Gastroesophageal sphincter (tissue), 4 donors: ENCODE data around the gene MS4A4A. TPM values are rescaled to one million over a fixed set of nuclear protein-coding genes. Genes with fewer than 3 reads are reported as not detected.
"Not testable (repeated sequence)": the region's sequence is repeated elsewhere in the genome, so short reads cannot be mapped to it uniquely, and the experiment has no call there.

ENCODE experiments used
- ATAC-seq: fragments of 150-250 bp; one replicate; pipeline ENCODE4 v1.9.1; 2016; ENCODE audit warnings: mild to moderate bottlenecking, moderate library complexity
- H3K27ac ChIP-seq, 4 donors: fragments of 200-600 bp; sonication (generic) in 3 of 4; 1 replicate in 3 of 4; 2 replicates in 1 of 4; pipeline ENCODE4 v1.5.1; 2016 to 2019
- H3K27me3 ChIP-seq: fragments of 200-600 bp; sonication (generic); one replicate; pipeline ENCODE4 v1.5.1; 2019
- H3K36me3 ChIP-seq, 2 donors: fragments of 200-600 bp; sonication (generic); one replicate each; pipeline ENCODE4 v1.5.1; 2019; ENCODE audit warnings: control low read depth in 1 of 2
- H3K4me1 ChIP-seq, 3 donors: fragments of 200-600 bp; sonication (generic); 1 replicate in 2 of 3; 2 replicates in 1 of 3; pipeline ENCODE4 v1.5.1; 2016 to 2019; ENCODE audit warnings: control low read depth in 2 of 3
- H3K4me3 ChIP-seq, 2 donors: fragments of 200-600 bp; sonication (generic); one replicate each; pipeline ENCODE4 v1.5.1; 2019; ENCODE audit warnings: mild to moderate bottlenecking in 1 of 2, moderate library complexity in 1 of 2
- H3K9me3 ChIP-seq, 3 donors: fragments of 200-600 bp; sonication (generic); one replicate each; pipeline ENCODE4 v1.5.1; 2017 to 2019; ENCODE audit warnings: control low read depth in 2 of 3
- EP300 ChIP-seq: sonication (generic); formaldehyde crosslinking; IDR thresholded peaks from one replicate; pipeline ENCODE4 v1.6.1; 2017; ENCODE audit warnings: antibody characterized with exemption, mild to moderate bottlenecking
- POLR2A ChIP-seq, 2 donors: fragments of 450-650 bp; IDR thresholded peaks; one replicate each; pipeline ENCODE4 v1.6.1; 2017; ENCODE audit warnings: antibody characterized with exemption in 2 of 2, mild to moderate bottlenecking in 2 of 2, moderate library complexity in 1 of 2
- POLR2AphosphoS5 ChIP-seq: sonication (generic); formaldehyde crosslinking; IDR thresholded peaks from one replicate; pipeline ENCODE4 v1.6.1; 2017; ENCODE audit warnings: antibody characterized with exemption
- WGBS, 2 donors: methylation state at CpG; one replicate each; pipeline ENCODE4 v1.1.5; 2018; ENCODE audit warnings: low coverage in 1 of 2; 5-methylcytosine and 5-hydroxymethylcytosine counted together
- total RNA-seq, 4 donors: library from RNA; depleted of rRNA; stranded (reverse); fragments of >200 nt; gene quantifications; one replicate each; pipeline ENCODE4 v1.1.0, GENCODE V29; 2016
- TF ChIP-seq, protein P1 (sequence below), 4 experiments: fragments of 200-600 bp in 2 of 4; fragments of 450-650 bp in 2 of 4; sonication (generic) in 1 of 4; IDR thresholded peaks; one replicate each; pipeline ENCODE4 v1.5.1; 2017 to 2019; ENCODE audit warnings: antibody characterized with exemption in 4 of 4, mild to moderate bottlenecking in 2 of 4, moderate library complexity in 2 of 4

The MS4A4A gene
- total RNA-seq, 4 donors from 2014 or later: 10.5 to 65.7 (median 25.8) TPM

GRCh38 chr11:60281485-60281884 is 1.0 kb downstream of the MS4A4A start:
- no peaks in the 10 kb centered on the region for H3K27me3 ChIP-seq
- peak overlapping the region in 1 of 4 donors; percentile 44 for H3K27ac ChIP-seq
- peak overlapping the region in 1 of 2 donors; percentile 31 for H3K4me3 ChIP-seq
- no peaks in the 10 kb centered on the region for H3K4me1 ChIP-seq
- TF ChIP-seq, protein P1, sequence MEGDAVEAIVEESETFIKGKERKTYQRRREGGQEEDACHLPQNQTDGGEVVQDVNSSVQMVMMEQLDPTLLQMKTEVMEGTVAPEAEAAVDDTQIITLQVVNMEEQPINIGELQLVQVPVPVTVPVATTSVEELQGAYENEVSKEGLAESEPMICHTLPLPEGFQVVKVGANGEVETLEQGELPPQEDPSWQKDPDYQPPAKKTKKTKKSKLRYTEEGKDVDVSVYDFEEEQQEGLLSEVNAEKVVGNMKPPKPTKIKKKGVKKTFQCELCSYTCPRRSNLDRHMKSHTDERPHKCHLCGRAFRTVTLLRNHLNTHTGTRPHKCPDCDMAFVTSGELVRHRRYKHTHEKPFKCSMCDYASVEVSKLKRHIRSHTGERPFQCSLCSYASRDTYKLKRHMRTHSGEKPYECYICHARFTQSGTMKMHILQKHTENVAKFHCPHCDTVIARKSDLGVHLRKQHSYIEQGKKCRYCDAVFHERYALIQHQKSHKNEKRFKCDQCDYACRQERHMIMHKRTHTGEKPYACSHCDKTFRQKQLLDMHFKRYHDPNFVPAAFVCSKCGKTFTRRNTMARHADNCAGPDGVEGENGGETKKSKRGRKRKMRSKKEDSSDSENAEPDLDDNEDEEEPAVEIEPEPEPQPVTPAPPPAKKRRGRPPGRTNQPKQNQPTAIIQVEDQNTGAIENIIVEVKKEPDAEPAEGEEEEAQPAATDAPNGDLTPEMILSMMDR (IDR thresholded peaks at IDR 0.05): no peak
- TF ChIP-seq POLR2AphosphoS5 (no peak), EP300 (no peak), POLR2A (IDR thresholded peaks at IDR 0.05) (no peak)
- no peaks in the 10 kb centered on the region for H3K9me3 ChIP-seq
- no peak for ATAC-seq
- WGBS, 2 donors: 27 to 66% methylated on average over 2 of the region's 2 CpGs
- H3K36me3 ChIP-seq: no peaks in the 10 kb centered on the region

DNA sequence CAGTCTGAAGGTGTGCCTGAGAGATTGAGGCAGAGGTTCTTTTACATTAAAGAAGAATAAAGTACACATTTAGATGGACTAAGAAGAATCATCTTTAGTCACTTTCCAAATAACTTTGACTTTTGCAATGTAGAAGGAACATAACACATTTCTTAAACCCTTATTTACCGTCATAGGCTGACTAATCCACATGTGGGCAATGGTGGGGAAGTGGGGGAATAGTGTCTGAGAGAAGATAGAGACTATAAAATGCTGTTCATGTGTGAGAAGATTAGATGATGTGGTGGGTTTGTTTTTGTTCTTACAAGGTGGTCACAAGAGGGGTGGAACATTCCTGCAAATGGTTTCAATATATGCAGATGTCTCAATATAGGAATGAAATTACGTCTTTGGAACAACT is 1.8 kb downstream of the MS4A4A start:
- TF ChIP-seq, protein P1 (IDR thresholded peaks at IDR 0.05): no peak
- no peak for TF ChIP-seq POLR2AphosphoS5
- no peak for TF ChIP-seq EP300
- TF ChIP-seq POLR2A (IDR thresholded peaks at IDR 0.05): no peak
- Histone ChIP-seq H3K27ac (no peak overlapping the region), H3K27me3 (no peaks in the 10 kb centered on the region), H3K36me3 (no peaks in the 10 kb centered on the region), H3K9me3 (no peaks in the 10 kb centered on the region), H3K4me1 (no peaks in the 10 kb centered on the region), H3K4me3 (peak overlapping the region in 1 of 2 donors; percentile 31)
- no peak for ATAC-seq
- WGBS, 2 donors: 52 to 81% methylated on average over 2 of the region's 2 CpGs

GRCh38 chr11:60285411-60286126 is 5.1 kb downstream of the MS4A4A start:
- H3K9me3 ChIP-seq: peaks cover 0 to 19% (median 0%) of the 10 kb centered on the region in 3 donors
- not testable (repeated sequence) for H3K27me3 ChIP-seq, H3K4me1 ChIP-seq, ATAC-seq, H3K27ac ChIP-seq, H3K4me3 ChIP-seq, H3K36me3 ChIP-seq
- 37 to 62% methylated on average over 2 to 7 of the region's 7 CpGs for WGBS, 2 donors

- Histone ChIP-seq H3K4me3 (no peak overlapping the region), H3K27me3 (no peaks in the 10 kb centered on the region), H3K27ac (no peak overlapping the region), H3K4me1 (no peaks in the 10 kb centered on the region), H3K36me3 (no peaks in the 10 kb centered on the region), H3K9me3 (peaks cover 0 to 19% (median 0%) of the 10 kb centered on the region in 3 donors)
- no peak for ATAC-seq
- no CpG with 5 or more reads among the region's 1 CpG for WGBS, 2 donors
- TF ChIP-seq, protein P1 (IDR thresholded peaks at IDR 0.05): no peak
- TF ChIP-seq POLR2AphosphoS5 (no peak), EP300 (no peak), POLR2A (IDR thresholded peaks at IDR 0.05) (no peak)
These were observed 8.1 kb downstream of the MS4A4A start for GRCh38 chr11:60288531-60288930.

- WGBS, 2 donors: 31 to 54% methylated on average over 2 of the region's 2 CpGs
These were observed 11.7 kb downstream of the MS4A4A start for GRCh38 chr11:60292145-60292544.

More at GRCh38 chr11:60292145-60292544, 11.7 kb downstream of the MS4A4A start:
- Histone ChIP-seq H3K4me1 (no peaks in the 10 kb centered on the region), H3K36me3 (no peaks in the 10 kb centered on the region), H3K27ac (no peak overlapping the region), H3K4me3 (no peak overlapping the region), H3K27me3 (no peaks in the 10 kb centered on the region), H3K9me3 (peaks cover 0 to 19% (median 0%) of the 10 kb centered on the region in 3 donors)
- TF ChIP-seq, protein P1 (IDR thresholded peaks at IDR 0.05): no peak
- TF ChIP-seq POLR2AphosphoS5 (no peak), EP300 (no peak), POLR2A (IDR thresholded peaks at IDR 0.05) (no peak)
- no peak for ATAC-seq
